Transverse colon (tissue), 4 donors: ENCODE data around the gene CANT1. TPM values are rescaled to one million over a fixed set of nuclear protein-coding genes. Genes with fewer than 3 reads are reported as not detected.

Experiments used
- DNase-seq: peaks from one replicate; pipeline ENCODE4 v3.0.0-alpha.2; 2019
- H3K27ac ChIP-seq, 4 donors: fragments of 200-600 bp; sonication (generic); 2 replicates each; pipeline ENCODE4 v1.5.1; 2016 to 2018; ENCODE audit warnings: inconsistent platforms in 4 of 4
- H3K27me3 ChIP-seq: fragments of 200-600 bp; sonication (generic); 2 replicates; pipeline ENCODE4 v1.5.1; 2017; ENCODE audit warnings: inconsistent platforms
- H3K36me3 ChIP-seq, 4 donors: fragments of 200-600 bp; sonication (generic); 2 replicates each; pipeline ENCODE4 v1.5.1; 2017 to 2019; ENCODE audit warnings: inconsistent platforms in 4 of 4
- H3K4me1 ChIP-seq, 4 donors: fragments of 200-600 bp; sonication (generic); 2 replicates each; pipeline ENCODE4 v1.5.1; 2017 to 2020; ENCODE audit warnings: inconsistent platforms in 4 of 4
- H3K4me3 ChIP-seq, 4 donors: fragments of 200-600 bp; sonication (generic); 1 replicate in 1 of 4; 2 replicates in 3 of 4; pipeline versions ENCODE4 v1.5.1 to v1.6.1; 2017 to 2019; ENCODE audit warnings: inconsistent platforms in 4 of 4
- H3K9me3 ChIP-seq, 2 donors: fragments of 200-600 bp; sonication (generic); 2 replicates each; pipeline ENCODE4 v1.5.1; 2017 to 2019; ENCODE audit warnings: inconsistent platforms in 2 of 2
- EP300 ChIP-seq: sonication (generic); formaldehyde crosslinking; IDR thresholded peaks from one replicate; pipeline ENCODE4 v1.6.1; 2017; ENCODE audit warnings: antibody characterized with exemption, low read depth
- POLR2A ChIP-seq: fragments of 450-650 bp; IDR thresholded peaks from one replicate; pipeline ENCODE4 v1.6.1; 2016; ENCODE audit warnings: antibody characterized with exemption, mild to moderate bottlenecking, moderate library complexity
- POLR2AphosphoS5 ChIP-seq, 3 donors: sonication (generic); formaldehyde crosslinking; IDR thresholded peaks; one replicate each; pipeline ENCODE4 v1.6.1; 2016; ENCODE audit warnings: antibody characterized with exemption in 3 of 3
- WGBS, 2 donors: methylation state at CpG; one replicate each; pipeline ENCODE4 v1.1.5; 2018; ENCODE audit warnings: low coverage in 1 of 2; 5-methylcytosine and 5-hydroxymethylcytosine counted together
- in situ Hi-C, 4 donors: fragments of 200-750 bp; cut with MboI; loops; one replicate each; pipeline versions ENCODE4 v1.15.0 to v1.15.1; 2017; ENCODE audit warnings: low sequenced_read_pairs in 3 of 4, low pct_ligation_motif_present in 1 of 4, low pct_unique_long_range_greater_than_20kb in 1 of 4
- intact Hi-C: fragments of 100-400 bp; cut with DNase I; formaldehyde crosslinking; loops from one replicate; pipeline ENCODE4 v1.15.1; 2023; ENCODE audit warnings: low total_unique reads
- total RNA-seq, 4 donors: library from RNA; depleted of rRNA; stranded (reverse); fragments of >200 nt; gene quantifications; one replicate each; pipeline ENCODE4 v1.1.0, GENCODE V29; 2016
- TF ChIP-seq, protein P1 (sequence below), 5 experiments: fragments of 200-600 bp in 3 of 5; fragments of 450-650 bp in 2 of 5; sonication (generic) in 3 of 5; IDR thresholded peaks; 1 replicate in 2 of 5; 2 replicates in 3 of 5; pipeline ENCODE4 v1.5.1; 2016 to 2017; ENCODE audit warnings: antibody characterized with exemption in 5 of 5, inconsistent platforms in 3 of 5, mild to moderate bottlenecking in 2 of 5, moderate library complexity in 1 of 5

Gene CANT1
- total RNA-seq, 4 donors from 2014 or later, result 89.4 to 231 (median 138) TPM

DNA sequence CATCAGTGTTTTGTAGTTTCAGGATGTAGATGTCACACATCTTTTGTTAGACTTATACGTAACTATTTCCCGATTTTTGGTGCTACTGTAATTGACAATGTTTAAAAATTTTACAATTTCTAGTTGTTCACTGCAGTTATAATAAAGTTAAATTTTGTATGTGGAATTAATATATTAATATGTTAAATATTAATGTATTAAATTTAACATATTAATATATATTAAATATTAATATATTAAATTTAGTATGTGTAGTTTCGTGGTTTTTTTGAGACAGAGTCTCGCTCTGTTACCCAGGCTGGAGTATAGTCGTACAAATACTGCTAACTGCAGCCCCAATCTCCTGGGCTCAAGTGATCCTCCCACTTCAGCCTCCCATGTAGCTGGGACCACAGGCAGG, 24.2 kb downstream of the CANT1 start:
- WGBS, 2 donors, result 80 to 85% methylated on average over 5 of the region's 5 CpGs
- Histone ChIP-seq H3K9me3 (no peaks in the 10 kb centered on the region), H3K36me3 (peaks cover 0 to 4% (median 0%) of the 10 kb centered on the region in 4 donors), H3K4me1 (peaks cover 12 to 35% (median 15%) of the 10 kb centered on the region in 4 donors), H3K4me3 (no peak overlapping the region), H3K27me3 (no peaks in the 10 kb centered on the region), H3K27ac (peak overlapping the region in 3 of 4 donors; percentile 65 to 79 (median 72))
- TF ChIP-seq EP300 (no peak), POLR2AphosphoS5 (IDR thresholded peaks at IDR 0.05) (no peak), POLR2A (no peak)
- TF ChIP-seq, protein P1, sequence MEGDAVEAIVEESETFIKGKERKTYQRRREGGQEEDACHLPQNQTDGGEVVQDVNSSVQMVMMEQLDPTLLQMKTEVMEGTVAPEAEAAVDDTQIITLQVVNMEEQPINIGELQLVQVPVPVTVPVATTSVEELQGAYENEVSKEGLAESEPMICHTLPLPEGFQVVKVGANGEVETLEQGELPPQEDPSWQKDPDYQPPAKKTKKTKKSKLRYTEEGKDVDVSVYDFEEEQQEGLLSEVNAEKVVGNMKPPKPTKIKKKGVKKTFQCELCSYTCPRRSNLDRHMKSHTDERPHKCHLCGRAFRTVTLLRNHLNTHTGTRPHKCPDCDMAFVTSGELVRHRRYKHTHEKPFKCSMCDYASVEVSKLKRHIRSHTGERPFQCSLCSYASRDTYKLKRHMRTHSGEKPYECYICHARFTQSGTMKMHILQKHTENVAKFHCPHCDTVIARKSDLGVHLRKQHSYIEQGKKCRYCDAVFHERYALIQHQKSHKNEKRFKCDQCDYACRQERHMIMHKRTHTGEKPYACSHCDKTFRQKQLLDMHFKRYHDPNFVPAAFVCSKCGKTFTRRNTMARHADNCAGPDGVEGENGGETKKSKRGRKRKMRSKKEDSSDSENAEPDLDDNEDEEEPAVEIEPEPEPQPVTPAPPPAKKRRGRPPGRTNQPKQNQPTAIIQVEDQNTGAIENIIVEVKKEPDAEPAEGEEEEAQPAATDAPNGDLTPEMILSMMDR (IDR thresholded peaks at IDR 0.05), result no peak
- DNase-seq, result no peak
- in situ Hi-C loops, result no loop called here
- intact Hi-C loops, result no loop called here

DNA sequence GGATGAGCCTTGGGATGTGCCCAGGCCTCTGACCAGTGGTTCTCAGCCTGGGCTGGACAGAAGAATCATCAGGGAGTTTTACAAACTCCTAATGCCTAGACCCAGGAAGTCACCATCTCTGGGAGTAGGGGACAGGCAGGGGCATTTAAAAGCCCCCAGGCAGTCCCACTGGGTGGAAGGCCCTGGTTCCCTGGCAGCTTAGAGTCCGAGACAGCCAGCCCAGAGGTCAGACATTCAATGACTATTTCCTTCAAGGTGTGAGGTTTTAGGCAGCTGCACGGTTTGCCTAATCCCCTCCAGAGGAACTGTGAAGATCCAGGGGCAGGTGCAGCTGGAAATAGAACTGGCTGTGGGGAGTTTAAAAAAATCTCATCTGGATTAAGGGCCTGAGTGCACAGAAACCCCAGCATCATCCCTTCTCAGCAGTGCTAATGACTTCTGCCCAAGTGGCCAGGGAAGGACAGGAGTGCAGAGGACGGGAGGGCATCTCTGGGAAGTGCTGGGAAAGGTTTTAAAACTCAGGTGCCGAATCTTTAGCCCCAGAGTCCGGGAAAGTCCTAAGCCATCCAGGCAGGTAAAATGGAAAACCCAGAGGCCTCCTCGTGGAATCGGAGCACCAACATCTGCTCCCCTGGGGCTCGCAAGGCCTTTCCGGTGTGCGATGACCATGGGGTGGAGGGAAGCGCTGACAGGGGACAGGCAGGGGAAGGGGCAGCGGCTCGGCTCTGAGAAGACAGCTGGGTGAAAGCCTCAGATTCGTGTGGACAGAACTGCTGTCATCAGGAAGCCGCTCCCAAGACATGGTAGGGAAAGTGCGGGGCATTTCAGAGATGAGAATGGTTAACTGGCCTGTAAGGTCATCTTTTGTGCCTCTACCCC, 28.3 kb downstream of the CANT1 start:
- in situ Hi-C loops, result no loop called here
- H3K9me3 ChIP-seq, result no peaks in the 10 kb centered on the region
- peaks cover 33 to 52% (median 43%) of the 10 kb centered on the region in 4 donors for H3K4me1 ChIP-seq
- no peaks in the 10 kb centered on the region for H3K36me3 ChIP-seq
- peak overlapping the region in 1 of 4 donors; percentile 86 for H3K27ac ChIP-seq
- no peaks in the 10 kb centered on the region for H3K27me3 ChIP-seq
- DNase-seq, result no peak
- 88 to 96% methylated on average over 3 to 16 of the region's 16 CpGs for WGBS, 2 donors
- no peak overlapping the region for H3K4me3 ChIP-seq
- intact Hi-C loops, result no loop called here
- TF ChIP-seq, protein P1 (IDR thresholded peaks at IDR 0.05), result no peak
- TF ChIP-seq POLR2AphosphoS5 (IDR thresholded peaks at IDR 0.05) (no peak), POLR2A (no peak), EP300 (no peak)

DNA sequence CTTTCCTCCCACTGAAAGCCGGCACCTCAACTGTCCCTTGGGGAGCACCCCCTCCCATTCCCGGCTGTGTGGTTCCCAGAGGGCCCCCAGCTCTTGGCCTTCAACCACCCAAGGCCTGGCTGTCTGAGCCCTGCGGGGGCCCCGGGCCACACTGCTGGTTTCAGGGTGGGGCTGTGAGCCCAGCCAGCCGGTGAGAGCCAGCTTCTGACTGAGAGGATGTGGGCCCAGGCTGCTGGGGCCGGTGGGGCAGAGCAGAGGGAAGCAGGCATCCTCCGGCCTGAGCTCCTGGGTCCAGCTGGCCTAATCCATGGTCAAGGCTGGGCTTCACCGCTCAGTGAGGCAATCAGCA, 29.0 kb downstream of the CANT1 start:
- in situ Hi-C loops, result no loop called here
- H3K9me3 ChIP-seq, result no peaks in the 10 kb centered on the region
- H3K27ac ChIP-seq, result peak overlapping the region; percentile 78 to 86 (median 82)
- WGBS, 2 donors, result 83% methylated on average over 7 of the region's 8 CpGs; no CpG with 5 or more reads in 1 of the 2 donors
- DNase-seq, result no peak
- H3K4me1 ChIP-seq, result peaks cover 37 to 52% (median 45%) of the 10 kb centered on the region in 4 donors
- H3K27me3 ChIP-seq, result no peaks in the 10 kb centered on the region
- no peak overlapping the region for H3K4me3 ChIP-seq
- TF ChIP-seq, protein P1 (IDR thresholded peaks at IDR 0.05), result no peak
- TF ChIP-seq POLR2AphosphoS5 (IDR thresholded peaks at IDR 0.05) (no peak), POLR2A (no peak), EP300 (no peak)
- intact Hi-C loops, result no loop called here
- H3K36me3 ChIP-seq, result no peaks in the 10 kb centered on the region

DNA sequence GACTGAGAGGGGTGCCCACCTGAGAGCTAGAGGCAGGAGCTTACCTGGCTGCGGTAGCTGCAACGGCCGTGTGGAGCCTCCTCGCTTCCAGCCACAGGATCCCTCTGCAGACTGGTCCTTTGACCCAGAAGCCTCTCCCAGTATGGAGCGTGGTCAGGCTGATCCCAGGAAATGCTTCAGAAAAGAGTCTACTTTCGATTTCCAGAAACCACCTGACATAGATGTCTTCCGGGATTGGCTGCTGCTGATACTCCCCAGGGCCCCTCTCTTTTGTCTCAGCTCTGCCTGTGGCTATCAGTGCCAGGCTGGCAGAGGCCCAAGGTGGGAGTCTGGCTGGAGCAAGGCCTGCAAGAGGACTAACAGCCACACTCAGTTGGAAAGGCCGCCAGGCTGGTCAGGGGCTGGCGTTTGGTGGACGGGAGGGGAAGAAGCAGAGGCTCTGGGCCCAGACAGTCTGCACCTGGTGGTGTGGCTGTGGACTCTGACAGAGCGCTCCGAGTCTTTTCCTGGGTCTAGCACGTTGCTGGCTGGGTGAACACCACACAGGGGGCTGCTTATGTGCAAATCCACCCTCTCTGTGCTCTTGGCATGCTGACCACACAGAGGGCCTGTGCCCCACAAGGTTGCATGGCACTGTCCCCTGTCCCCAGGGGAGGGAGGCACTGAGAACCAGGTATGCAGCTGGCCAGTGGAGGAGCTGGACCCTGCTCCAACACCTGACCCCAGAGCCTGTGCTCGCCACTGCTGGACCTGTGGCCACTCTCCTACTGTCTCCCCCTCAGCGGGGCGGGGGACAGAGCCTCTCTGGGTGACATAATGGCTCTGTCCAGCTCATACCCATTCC, 29.6 kb downstream of the CANT1 start, which contains the start of gene LGALS3BP:
Gene LGALS3BP, minus strand, starts transcription at position 144 of the 844 bp plus-strand sequence. CDS start 2,732 bp downstream, outside the sequence.
- H3K27ac ChIP-seq, result peak within 1 kb of the TSS; percentile 78 to 86 (median 82)
- peaks cover 41 to 56% (median 48%) of the 10 kb centered on the region in 4 donors for H3K4me1 ChIP-seq
- in situ Hi-C loops (loop anchor here in 1 of 4 donors (10.0 kb wide), 1 partner anchor 115 kb away; no protein-coding TSS in a partner anchor), intact Hi-C loops (no loop called here)
- H3K27me3 ChIP-seq, result no peaks in the 10 kb centered on the region
- peak; percentile 89 for TF ChIP-seq POLR2A
- TF ChIP-seq POLR2AphosphoS5 (IDR thresholded peaks at IDR 0.05), result peak; percentile 88 to 93 (median 92)
- TF ChIP-seq, protein P1 (IDR thresholded peaks at IDR 0.05), result peak in 1 of 5 experiments; percentile 14
- TF ChIP-seq EP300, result no peak
- DNase-seq, result peak; percentile 87
- H3K36me3 ChIP-seq, result no peaks in the 10 kb centered on the region
- peak within 1 kb of the TSS; percentile 6 to 50 (median 34) for H3K4me3 ChIP-seq
- H3K9me3 ChIP-seq, result no peaks in the 10 kb centered on the region
- WGBS, 2 donors, result 34% methylated on average over 16 of the region's 16 CpGs; no CpG with 5 or more reads in 1 of the 2 donors
